A549 (cell line): ENCODE results near the gene SHC4.

Source experiments
- POLR2A ChIP-seq: IDR thresholded peaks from 2 replicates; pipeline ENCODE4 v1.6.1; 2012; ENCODE audit warnings: mild to moderate bottlenecking, low read length
- RCOR1 ChIP-seq: fragments of 150-350 bp; IDR thresholded peaks from 2 replicates; pipeline ENCODE4 v1.6.1; 2014; ENCODE audit warnings: antibody characterized with exemption, low read length, low read depth
- ZC3H11A ChIP-seq: fragments of 450-650 bp; IDR thresholded peaks from 2 replicates; pipeline ENCODE4 v1.6.1; 2014; ENCODE audit warnings: antibody characterized with exemption, mild to moderate bottlenecking
- TF ChIP-seq, protein P1 (sequence below): fragments of 250-450 bp; sonication (Bioruptor Pico); IDR thresholded peaks from 2 replicates; pipeline ENCODE4 v1.5.0; 2021; ENCODE audit warnings: mild to moderate bottlenecking, moderate library complexity, borderline replicate concordance
- TF ChIP-seq, protein P2 (sequence below): IDR thresholded peaks from 2 replicates; pipeline ENCODE4 v1.6.1; 2012

DNA sequence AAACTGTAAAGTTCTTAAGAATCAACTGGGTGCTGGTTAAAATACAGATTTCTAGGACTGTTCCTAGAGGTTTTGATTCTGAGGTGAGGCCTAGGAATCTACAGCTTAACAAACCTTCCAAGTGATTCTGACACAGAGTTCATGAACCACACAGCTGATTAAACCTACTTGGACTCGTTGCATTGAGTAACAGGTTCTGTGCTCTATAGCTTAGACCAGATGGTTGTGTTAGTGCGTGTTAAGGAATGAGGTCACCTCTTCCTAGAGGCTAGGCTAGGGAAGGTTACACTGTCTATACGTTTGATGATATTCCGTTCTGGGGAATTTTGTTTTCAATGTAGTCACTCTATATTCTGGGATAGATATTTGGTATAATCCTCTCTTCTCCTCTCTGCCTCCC, 63.9 kb downstream of the SHC4 start:
- TF ChIP-seq, protein P1, sequence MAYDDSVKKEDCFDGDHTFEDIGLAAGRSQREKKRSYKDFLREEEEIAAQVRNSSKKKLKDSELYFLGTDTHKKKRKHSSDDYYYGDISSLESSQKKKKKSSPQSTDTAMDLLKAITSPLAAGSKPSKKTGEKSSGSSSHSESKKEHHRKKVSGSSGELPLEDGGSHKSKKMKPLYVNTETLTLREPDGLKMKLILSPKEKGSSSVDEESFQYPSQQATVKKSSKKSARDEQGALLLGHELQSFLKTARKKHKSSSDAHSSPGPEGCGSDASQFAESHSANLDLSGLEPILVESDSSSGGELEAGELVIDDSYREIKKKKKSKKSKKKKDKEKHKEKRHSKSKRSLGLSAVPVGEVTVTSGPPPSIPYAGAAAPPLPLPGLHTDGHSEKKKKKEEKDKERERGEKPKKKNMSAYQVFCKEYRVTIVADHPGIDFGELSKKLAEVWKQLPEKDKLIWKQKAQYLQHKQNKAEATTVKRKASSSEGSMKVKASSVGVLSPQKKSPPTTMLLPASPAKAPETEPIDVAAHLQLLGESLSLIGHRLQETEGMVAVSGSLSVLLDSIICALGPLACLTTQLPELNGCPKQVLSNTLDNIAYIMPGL (CRISPR knock-in tag), result no peak
- TF ChIP-seq, protein P2, sequence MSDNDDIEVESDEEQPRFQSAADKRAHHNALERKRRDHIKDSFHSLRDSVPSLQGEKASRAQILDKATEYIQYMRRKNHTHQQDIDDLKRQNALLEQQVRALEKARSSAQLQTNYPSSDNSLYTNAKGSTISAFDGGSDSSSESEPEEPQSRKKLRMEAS, result no peak
- TF ChIP-seq ZC3H11A, result no peak
- no peak for TF ChIP-seq RCOR1
- TF ChIP-seq POLR2A, result no peak
